HepG2 (cell line): Measurements from ENCODE around the gene PRKCD. TPM values are rescaled to one million over a fixed set of nuclear protein-coding genes. Genes with fewer than 3 reads are reported as not detected.

ENCODE experiments used
- AKAP8 ChIP-seq: sonication (generic); formaldehyde crosslinking; IDR thresholded peaks from 2 replicates; pipeline ENCODE4 v1.5.1; 2020; ENCODE audit warnings: mild to moderate bottlenecking, missing genetic modification reagents
- FOXC1 ChIP-seq: sonication (generic); formaldehyde crosslinking; IDR thresholded peaks from 2 replicates; pipeline ENCODE4 v1.8.0; 2022; ENCODE audit warnings: mild to moderate bottlenecking, missing genetic modification reagents, borderline replicate concordance
- FOXJ3 ChIP-seq: sonication (generic); formaldehyde crosslinking; IDR thresholded peaks from 2 replicates; pipeline ENCODE4 v1.4.0; 2020; ENCODE audit warnings: missing genetic modification reagents, mild to moderate bottlenecking, borderline replicate concordance
- HDAC1 ChIP-seq: sonication (generic); formaldehyde crosslinking; IDR thresholded peaks from 2 replicates; pipeline ENCODE4 v1.5.1; 2020; ENCODE audit warnings: mild to moderate bottlenecking, missing genetic modification reagents
- HNF4A ChIP-seq: sonication (generic); formaldehyde crosslinking; IDR thresholded peaks from 2 replicates; pipeline ENCODE4 v1.4.0; 2020; ENCODE audit warnings: missing genetic modification reagents
- JUND ChIP-seq: sonication (generic); formaldehyde crosslinking; IDR thresholded peaks from 2 replicates; pipeline ENCODE4 v1.8.0; 2022; ENCODE audit warnings: mild to moderate bottlenecking, missing genetic modification reagents
- KDM2A ChIP-seq: sonication (generic); formaldehyde crosslinking; IDR thresholded peaks from 2 replicates; pipeline ENCODE4 v1.4.0; 2020; ENCODE audit warnings: low read depth, missing genetic modification reagents, borderline replicate concordance
- KLF12 ChIP-seq: sonication (generic); formaldehyde crosslinking; IDR thresholded peaks from 2 replicates; pipeline ENCODE4 v1.4.0; 2020; ENCODE audit warnings: missing genetic modification reagents, borderline replicate concordance
- MAFK ChIP-seq, 2 experiments: IDR thresholded peaks in 1 of 2; conservative IDR thresholded peaks in 1 of 2; 2 replicates each; pipeline ENCODE4 v1.6.1; 2011; ENCODE audit warnings: improper control_type of control experiment in 2 of 2, low read length in 2 of 2
- MIER2 ChIP-seq: IDR thresholded peaks from 2 replicates; pipeline ENCODE4 v1.6.1; 2016; ENCODE audit warnings: missing biosample characterization, missing genetic modification reagents
- MXD4 ChIP-seq: IDR thresholded peaks from 2 replicates; pipeline ENCODE4 v1.6.1; 2016; ENCODE audit warnings: mild to moderate bottlenecking, missing biosample characterization, missing genetic modification reagents
- NFE2 ChIP-seq: sonication (generic); formaldehyde crosslinking; IDR thresholded peaks from 2 replicates; pipeline ENCODE4 v1.4.0; 2020; ENCODE audit warnings: missing genetic modification reagents
- NR2F1 ChIP-seq, 2 experiments: fragments of 450-650 bp in 1 of 2; formaldehyde crosslinking in 1 of 2; IDR thresholded peaks; 2 replicates each; pipeline versions ENCODE4 v1.5.0 to v1.6.1; 2016 to 2020; ENCODE audit warnings: mild to moderate bottlenecking in 1 of 2, missing compliant biosample characterization in 1 of 2, missing genetic modification reagents in 1 of 2, moderate library complexity in 1 of 2
- POLR2AphosphoS5 ChIP-seq: IDR thresholded peaks from 2 replicates; pipeline ENCODE4 v1.6.1; 2012; ENCODE audit warnings: low read depth, low read length
- POLR2G ChIP-seq: fragments of 200-400 bp; formaldehyde crosslinking; IDR thresholded peaks from 2 replicates; pipeline ENCODE4 v1.6.1; 2018; ENCODE audit warnings: mild to moderate bottlenecking, low read depth, low read length, moderate library complexity
- RCOR2 ChIP-seq: IDR thresholded peaks from 2 replicates; pipeline ENCODE4 v1.6.1; 2016; ENCODE audit warnings: missing biosample characterization, missing genetic modification reagents
- SOX6 ChIP-seq, 2 experiments: fragments of 450-650 bp in 1 of 2; sonication (generic) in 1 of 2; formaldehyde crosslinking in 1 of 2; IDR thresholded peaks; 2 replicates each; pipeline versions ENCODE4 v1.4.0 to v1.6.1; 2017 to 2020; ENCODE audit warnings: antibody characterized with exemption in 1 of 2, mild to moderate bottlenecking in 1 of 2, missing genetic modification reagents in 1 of 2
- TBX2 ChIP-seq: sonication (generic); formaldehyde crosslinking; IDR thresholded peaks from 2 replicates; pipeline ENCODE4 v1.5.0; 2020; ENCODE audit warnings: missing genetic modification reagents, mild to moderate bottlenecking, borderline replicate concordance
- YEATS4 ChIP-seq: sonication (generic); formaldehyde crosslinking; IDR thresholded peaks from 2 replicates; pipeline ENCODE4 v1.4.0; 2020; ENCODE audit warnings: missing genetic modification reagents, borderline replicate concordance
- ZNF205 ChIP-seq: IDR thresholded peaks from 2 replicates; pipeline ENCODE4 v1.6.1; 2018; ENCODE audit warnings: missing biosample characterization, missing genetic modification reagents
- ZNF232 ChIP-seq: sonication (generic); formaldehyde crosslinking; IDR thresholded peaks from 2 replicates; pipeline ENCODE4 v1.4.0; 2020; ENCODE audit warnings: missing genetic modification reagents, borderline replicate concordance
- ZNF768 ChIP-seq: sonication (generic); formaldehyde crosslinking; IDR thresholded peaks from 2 replicates; pipeline ENCODE4 v1.4.0; 2020; ENCODE audit warnings: missing genetic modification reagents
- ZNF891 ChIP-seq: sonication (generic); formaldehyde crosslinking; IDR thresholded peaks from 2 replicates; pipeline ENCODE4 v1.5.0; 2020; ENCODE audit warnings: mild to moderate bottlenecking, missing genetic modification reagents
- ZSCAN21 ChIP-seq: sonication (generic); formaldehyde crosslinking; IDR thresholded peaks from 2 replicates; pipeline ENCODE4 v1.8.0; 2022; ENCODE audit warnings: mild to moderate bottlenecking, missing genetic modification reagents, moderate library complexity, borderline replicate concordance
- ZSCAN9 ChIP-seq: IDR thresholded peaks from 2 replicates; pipeline ENCODE4 v1.6.1; 2016; ENCODE audit warnings: borderline replicate concordance
- polyA plus RNA-seq, 8 experiments: library from polyadenylated mRNA; depleted of rRNA in 3 of 8; stranded (reverse) in 7 of 8; unstranded in 1 of 8; fragments of >200 nt; fragmentation: Illumina TruSeq in 4 of 8; extraction: Trizol in 4 of 8; gene quantifications; 2 replicates each; pipeline versions ENCODE4 v1.2.1 to v1.2.3, GENCODE V29; 2011 to 2016; ENCODE audit warnings: low read depth in 4 of 8, missing spikeins in 1 of 8, mixed read lengths in 1 of 8; ENCODE audit not compliant: insufficient read depth in 1 of 8
- total RNA-seq, 5 experiments: library from RNA; depleted of rRNA; stranded (reverse); fragments of >200 nt; fragmentation: Illumina TruSeq; extraction: Trizol; gene quantifications; 2 replicates each; pipeline ENCODE4 v1.2.3, GENCODE V29; 2016; ENCODE audit warnings: low read depth in 1 of 5
- TF ChIP-seq, protein P1 (sequence below): sonication (generic); formaldehyde crosslinking; IDR thresholded peaks from 2 replicates; pipeline ENCODE4 v1.8.0; 2022; ENCODE audit warnings: missing genetic modification reagents, low read depth, mild to moderate bottlenecking, borderline replicate concordance
- TF ChIP-seq, protein P2 (sequence below): sonication (generic); formaldehyde crosslinking; IDR thresholded peaks from 2 replicates; pipeline ENCODE4 v1.4.0; 2020; ENCODE audit warnings: mild to moderate bottlenecking, missing genetic modification reagents
- TF ChIP-seq, protein P3 (sequence below): fragments of 450-650 bp; IDR thresholded peaks from 2 replicates; pipeline ENCODE4 v1.6.1; 2017
- TF ChIP-seq, protein P4 (sequence below): sonication (generic); IDR thresholded peaks from 2 replicates; pipeline ENCODE4 v1.6.1; 2016; ENCODE audit warnings: low read depth, borderline replicate concordance

PRKCD gene
- total and polyA plus RNA-seq, 2 of the 13 experiments (the other 11 are each of a cell fraction or from before 2014, with no cell fraction given): 1.6 to 40.7 TPM

DNA sequence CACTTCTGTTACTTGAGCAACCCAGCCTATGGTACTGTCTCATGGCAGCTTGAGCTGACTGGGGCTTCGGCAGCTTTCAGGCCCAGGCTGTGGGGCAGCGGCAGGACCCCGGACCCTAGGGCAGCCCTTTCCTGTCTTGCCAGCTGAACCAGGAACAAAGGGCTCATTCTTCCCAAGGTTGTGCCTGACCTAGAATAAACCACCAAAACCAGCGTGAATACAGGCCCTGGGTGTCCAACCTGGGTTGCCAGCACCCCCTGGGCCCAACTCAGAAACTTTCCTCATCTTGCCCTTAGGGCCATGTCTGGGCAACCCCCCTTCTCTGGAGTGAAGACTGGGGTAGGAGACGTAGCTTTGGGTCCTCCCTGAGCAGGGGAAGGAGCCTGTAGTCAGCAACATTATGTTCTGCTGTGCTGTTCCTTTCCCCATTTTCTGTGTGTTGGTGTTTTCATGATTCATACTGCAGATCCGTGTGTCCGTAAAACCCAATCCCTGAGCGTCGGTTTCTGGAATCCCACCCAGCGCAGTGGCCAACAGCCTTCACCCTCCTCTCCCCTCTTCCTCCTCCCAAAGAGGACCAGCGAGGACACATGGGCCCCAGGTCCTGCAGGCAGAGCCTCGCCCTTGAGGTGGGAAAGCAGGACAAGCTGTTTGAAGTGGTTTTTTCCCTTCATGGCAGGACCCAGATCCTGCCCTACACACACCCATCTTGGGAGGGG lies 61.3 kb downstream of the PRKCD start (continued):
- TF ChIP-seq ZNF768 (CRISPR knock-in tag): no peak
- 0 out of 2 replicates have a peak, but pooled peaks have one; percentile 33 for TF ChIP-seq FOXJ3
- no peak for TF ChIP-seq RCOR2 (CRISPR knock-in tag)
- TF ChIP-seq MAFK (conservative IDR thresholded peaks at IDR 0.05 in 1 of 2, IDR thresholded peaks at IDR 0.05 in 1 of 2; ENCODE audit: low read length in 2 of 2): no peak
- no peak for TF ChIP-seq ZSCAN9 (CRISPR knock-in tag)
- TF ChIP-seq, protein P1, sequence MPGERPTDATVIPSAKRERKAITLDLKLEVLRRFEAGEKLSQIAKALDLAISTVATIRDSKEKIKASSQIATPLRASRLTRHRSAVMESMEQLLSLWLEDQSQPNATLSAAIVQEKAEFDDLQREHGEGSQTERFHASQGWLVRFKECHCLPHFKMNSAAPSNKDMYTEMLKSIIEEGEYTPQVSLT: no peak
- TF ChIP-seq, protein P2, sequence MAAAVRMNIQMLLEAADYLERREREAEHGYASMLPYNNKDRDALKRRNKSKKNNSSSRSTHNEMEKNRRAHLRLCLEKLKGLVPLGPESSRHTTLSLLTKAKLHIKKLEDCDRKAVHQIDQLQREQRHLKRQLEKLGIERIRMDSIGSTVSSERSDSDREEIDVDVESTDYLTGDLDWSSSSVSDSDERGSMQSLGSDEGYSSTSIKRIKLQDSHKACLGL (CRISPR knock-in tag): no peak
- peak; percentile 50 for TF ChIP-seq KDM2A
- TF ChIP-seq, protein P3, sequence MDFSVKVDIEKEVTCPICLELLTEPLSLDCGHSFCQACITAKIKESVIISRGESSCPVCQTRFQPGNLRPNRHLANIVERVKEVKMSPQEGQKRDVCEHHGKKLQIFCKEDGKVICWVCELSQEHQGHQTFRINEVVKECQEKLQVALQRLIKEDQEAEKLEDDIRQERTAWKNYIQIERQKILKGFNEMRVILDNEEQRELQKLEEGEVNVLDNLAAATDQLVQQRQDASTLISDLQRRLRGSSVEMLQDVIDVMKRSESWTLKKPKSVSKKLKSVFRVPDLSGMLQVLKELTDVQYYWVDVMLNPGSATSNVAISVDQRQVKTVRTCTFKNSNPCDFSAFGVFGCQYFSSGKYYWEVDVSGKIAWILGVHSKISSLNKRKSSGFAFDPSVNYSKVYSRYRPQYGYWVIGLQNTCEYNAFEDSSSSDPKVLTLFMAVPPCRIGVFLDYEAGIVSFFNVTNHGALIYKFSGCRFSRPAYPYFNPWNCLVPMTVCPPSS: no peak
- no peak for TF ChIP-seq TBX2 (CRISPR knock-in tag)
- no peak for TF ChIP-seq NR2F1 (CRISPR knock-in tag; IDR thresholded peaks at IDR 0.05)
- TF ChIP-seq MXD4 (CRISPR knock-in tag): no peak
- no peak for TF ChIP-seq ZNF891 (CRISPR knock-in tag)
- TF ChIP-seq FOXC1: no peak
- TF ChIP-seq YEATS4: peak; percentile 59; the same call in 1 of the 2 replicates
- TF ChIP-seq NFE2 (CRISPR knock-in tag): no peak
- no peak for TF ChIP-seq JUND (CRISPR knock-in tag)
- TF ChIP-seq POLR2AphosphoS5: no peak
- TF ChIP-seq KLF12 (CRISPR knock-in tag): no peak
- TF ChIP-seq HDAC1: peak; percentile 42; the same call in 1 of the 2 replicates
- peak; percentile 66; the same call in 1 of the 2 replicates for TF ChIP-seq ZNF232 (CRISPR knock-in tag)
- TF ChIP-seq HNF4A (CRISPR knock-in tag): peak; percentile 63
- TF ChIP-seq MIER2 (CRISPR knock-in tag): 0 out of 2 replicates have a peak, but pooled peaks have one; percentile 30
- TF ChIP-seq ZSCAN21 (CRISPR knock-in tag): no peak
- TF ChIP-seq SOX6 (IDR thresholded peaks at IDR 0.05): no peak
- TF ChIP-seq SOX6 (CRISPR knock-in tag; IDR thresholded peaks at IDR 0.05): 0 out of 2 replicates have a peak, but pooled peaks have one; percentile 14
- peak; percentile 21; the same call in 1 of the 2 replicates for TF ChIP-seq AKAP8 (CRISPR knock-in tag)
- TF ChIP-seq, protein P4, sequence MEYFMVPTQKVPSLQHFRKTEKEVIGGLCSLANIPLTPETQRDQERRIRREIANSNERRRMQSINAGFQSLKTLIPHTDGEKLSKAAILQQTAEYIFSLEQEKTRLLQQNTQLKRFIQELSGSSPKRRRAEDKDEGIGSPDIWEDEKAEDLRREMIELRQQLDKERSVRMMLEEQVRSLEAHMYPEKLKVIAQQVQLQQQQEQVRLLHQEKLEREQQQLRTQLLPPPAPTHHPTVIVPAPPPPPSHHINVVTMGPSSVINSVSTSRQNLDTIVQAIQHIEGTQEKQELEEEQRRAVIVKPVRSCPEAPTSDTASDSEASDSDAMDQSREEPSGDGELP: peak; percentile 85
- peak; percentile 51 for TF ChIP-seq POLR2G
- TF ChIP-seq ZNF205 (CRISPR knock-in tag): no peak
